Lower leg skin (tissue), 3 donors: Measurements from ENCODE around the gene PPP1R8.

ENCODE experiments used
- POLR2A ChIP-seq, 2 donors: fragments of 450-650 bp; IDR thresholded peaks; one replicate each; pipeline ENCODE4 v1.6.1; 2016 to 2017; ENCODE audit warnings: antibody characterized with exemption in 2 of 2, mild to moderate bottlenecking in 1 of 2, moderate library complexity in 1 of 2
- TF ChIP-seq, protein P1 (sequence below), 3 donors: fragments of 450-650 bp; IDR thresholded peaks; one replicate each; pipeline ENCODE4 v1.5.1; 2016; ENCODE audit warnings: antibody characterized with exemption in 3 of 3, mild to moderate bottlenecking in 3 of 3, moderate library complexity in 2 of 3

DNA sequence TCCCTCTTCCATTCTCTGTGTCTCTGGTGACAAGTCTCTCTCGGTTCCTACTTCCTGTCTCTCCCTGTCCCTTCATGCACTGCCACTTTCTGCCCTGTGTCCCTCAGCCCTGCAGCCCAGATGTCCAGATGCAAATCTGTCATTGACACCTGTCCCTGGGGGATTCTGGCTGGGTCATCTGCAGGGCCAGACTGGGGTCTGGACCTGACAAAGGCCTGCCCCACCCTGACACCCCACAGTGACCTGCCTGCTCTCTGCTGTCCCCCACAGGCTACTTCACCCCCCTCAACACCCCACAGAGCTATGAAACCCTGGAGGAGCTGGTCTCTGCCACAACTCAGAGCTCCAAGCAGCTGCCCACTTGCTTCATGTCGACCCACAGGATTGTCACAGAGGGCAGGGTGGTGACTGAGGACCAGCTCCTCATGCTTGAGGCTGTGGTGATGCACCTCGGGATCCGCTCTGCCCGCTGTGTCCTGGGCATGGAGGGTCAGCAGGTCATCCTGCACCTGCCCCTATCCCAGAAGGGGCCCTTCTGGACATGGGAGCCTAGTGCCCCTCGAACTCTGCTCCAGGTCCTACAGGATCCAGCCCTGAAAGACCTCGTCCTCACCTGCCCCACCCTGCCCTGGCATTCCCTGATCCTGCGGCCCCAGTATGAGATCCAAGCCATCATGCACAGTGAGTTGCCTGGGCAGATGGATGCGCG, 48.9 kb downstream of the PPP1R8 start:
- TF ChIP-seq, protein P1, sequence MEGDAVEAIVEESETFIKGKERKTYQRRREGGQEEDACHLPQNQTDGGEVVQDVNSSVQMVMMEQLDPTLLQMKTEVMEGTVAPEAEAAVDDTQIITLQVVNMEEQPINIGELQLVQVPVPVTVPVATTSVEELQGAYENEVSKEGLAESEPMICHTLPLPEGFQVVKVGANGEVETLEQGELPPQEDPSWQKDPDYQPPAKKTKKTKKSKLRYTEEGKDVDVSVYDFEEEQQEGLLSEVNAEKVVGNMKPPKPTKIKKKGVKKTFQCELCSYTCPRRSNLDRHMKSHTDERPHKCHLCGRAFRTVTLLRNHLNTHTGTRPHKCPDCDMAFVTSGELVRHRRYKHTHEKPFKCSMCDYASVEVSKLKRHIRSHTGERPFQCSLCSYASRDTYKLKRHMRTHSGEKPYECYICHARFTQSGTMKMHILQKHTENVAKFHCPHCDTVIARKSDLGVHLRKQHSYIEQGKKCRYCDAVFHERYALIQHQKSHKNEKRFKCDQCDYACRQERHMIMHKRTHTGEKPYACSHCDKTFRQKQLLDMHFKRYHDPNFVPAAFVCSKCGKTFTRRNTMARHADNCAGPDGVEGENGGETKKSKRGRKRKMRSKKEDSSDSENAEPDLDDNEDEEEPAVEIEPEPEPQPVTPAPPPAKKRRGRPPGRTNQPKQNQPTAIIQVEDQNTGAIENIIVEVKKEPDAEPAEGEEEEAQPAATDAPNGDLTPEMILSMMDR (IDR thresholded peaks at IDR 0.05), result no peak
- TF ChIP-seq POLR2A (IDR thresholded peaks at IDR 0.05), result no peak
